Measurements from ENCODE around the gene THUMPD1. TPM values are rescaled to one million over a fixed set of nuclear protein-coding genes. Genes with fewer than 3 reads are reported as not detected.
"Not testable (repeated sequence)": the region's sequence is repeated elsewhere in the genome, so short reads cannot be mapped to it uniquely, and the experiment has no call there.

The THUMPD1 gene
- total RNA-seq, 4 donors from 2014 or later = 59.6 to 120 (median 91.8) TPM

DNA sequence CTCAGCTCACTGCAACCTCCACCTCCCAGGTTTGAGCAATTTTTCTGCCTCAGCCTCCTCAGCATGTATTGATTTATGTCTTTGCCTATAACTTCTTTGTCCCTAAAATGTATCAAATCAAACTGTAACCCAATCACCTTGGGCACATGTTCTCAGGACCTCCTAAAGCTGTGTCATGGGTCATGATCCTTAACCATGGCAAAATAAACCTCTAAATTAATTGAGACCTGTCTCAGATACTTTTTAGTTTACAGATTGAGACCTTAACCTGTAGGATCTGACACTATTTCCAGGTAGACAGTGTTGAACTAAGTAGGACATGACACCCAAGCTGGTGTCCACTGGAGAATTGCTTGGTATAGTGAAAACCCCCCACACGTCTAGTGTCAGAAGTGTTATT lies 19.6 kb upstream of the THUMPD1 start:
- Histone ChIP-seq H3K36me3 (no peaks in the 10 kb centered on the region), H3K9me3 (no peaks in the 10 kb centered on the region), H3K27me3 (no peaks in the 10 kb centered on the region), H3K27ac (no peak overlapping the region), H3K4me1 (peaks cover 0 to 12% (median 0%) of the 10 kb centered on the region in 3 donors), H3K4me3 (no peak overlapping the region)
- 58% methylated on average over 1 of the region's 1 CpG; no CpG with 5 or more reads in 1 of the 2 donors for WGBS, 2 donors (ENCODE audit: low coverage in 1 of 2)
- ATAC-seq = no peak
- no peak for TF ChIP-seq POLR2A (IDR thresholded peaks at IDR 0.05)
- no peak for TF ChIP-seq EP300 (IDR thresholded peaks at IDR 0.05)
- TF ChIP-seq, protein P1, sequence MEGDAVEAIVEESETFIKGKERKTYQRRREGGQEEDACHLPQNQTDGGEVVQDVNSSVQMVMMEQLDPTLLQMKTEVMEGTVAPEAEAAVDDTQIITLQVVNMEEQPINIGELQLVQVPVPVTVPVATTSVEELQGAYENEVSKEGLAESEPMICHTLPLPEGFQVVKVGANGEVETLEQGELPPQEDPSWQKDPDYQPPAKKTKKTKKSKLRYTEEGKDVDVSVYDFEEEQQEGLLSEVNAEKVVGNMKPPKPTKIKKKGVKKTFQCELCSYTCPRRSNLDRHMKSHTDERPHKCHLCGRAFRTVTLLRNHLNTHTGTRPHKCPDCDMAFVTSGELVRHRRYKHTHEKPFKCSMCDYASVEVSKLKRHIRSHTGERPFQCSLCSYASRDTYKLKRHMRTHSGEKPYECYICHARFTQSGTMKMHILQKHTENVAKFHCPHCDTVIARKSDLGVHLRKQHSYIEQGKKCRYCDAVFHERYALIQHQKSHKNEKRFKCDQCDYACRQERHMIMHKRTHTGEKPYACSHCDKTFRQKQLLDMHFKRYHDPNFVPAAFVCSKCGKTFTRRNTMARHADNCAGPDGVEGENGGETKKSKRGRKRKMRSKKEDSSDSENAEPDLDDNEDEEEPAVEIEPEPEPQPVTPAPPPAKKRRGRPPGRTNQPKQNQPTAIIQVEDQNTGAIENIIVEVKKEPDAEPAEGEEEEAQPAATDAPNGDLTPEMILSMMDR (IDR thresholded peaks at IDR 0.05) = no peak
- TF ChIP-seq POLR2AphosphoS5 (IDR thresholded peaks at IDR 0.05) = no peak

DNA sequence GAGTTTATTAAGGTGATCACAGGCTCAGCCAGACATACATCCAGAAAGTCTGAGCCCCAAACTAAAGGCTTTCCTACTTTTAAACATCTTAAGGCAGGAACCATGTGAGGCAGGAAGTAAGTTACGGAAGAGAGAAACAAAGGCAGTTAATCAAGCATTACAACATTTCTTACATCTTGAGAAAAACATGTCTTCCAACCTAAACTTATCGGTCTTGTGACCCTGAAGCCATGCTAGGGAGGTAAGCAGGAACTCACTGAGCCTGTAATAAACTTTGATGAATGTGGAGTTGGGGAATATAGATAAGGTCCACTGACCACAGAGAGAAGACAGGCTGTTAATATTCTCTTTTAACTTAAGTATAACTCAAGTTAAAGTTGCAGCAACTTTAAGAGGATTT lies 18.7 kb upstream of the THUMPD1 start:
- Histone ChIP-seq H3K27ac (no peak overlapping the region), H3K36me3 (no peaks in the 10 kb centered on the region), H3K4me1 (peaks cover 0 to 12% (median 0%) of the 10 kb centered on the region in 3 donors), H3K4me3 (no peak overlapping the region), H3K27me3 (no peaks in the 10 kb centered on the region), H3K9me3 (no peaks in the 10 kb centered on the region)
- TF ChIP-seq POLR2A (IDR thresholded peaks at IDR 0.05) = no peak
- no peak for TF ChIP-seq EP300 (IDR thresholded peaks at IDR 0.05)
- TF ChIP-seq, protein P1 (IDR thresholded peaks at IDR 0.05) = no peak
- TF ChIP-seq POLR2AphosphoS5 (IDR thresholded peaks at IDR 0.05) = no peak
- ATAC-seq = no peak
- 65 to 89% methylated on average over 1 to 2 of the region's 2 CpGs for WGBS, 2 donors (ENCODE audit: low coverage in 1 of 2)

DNA sequence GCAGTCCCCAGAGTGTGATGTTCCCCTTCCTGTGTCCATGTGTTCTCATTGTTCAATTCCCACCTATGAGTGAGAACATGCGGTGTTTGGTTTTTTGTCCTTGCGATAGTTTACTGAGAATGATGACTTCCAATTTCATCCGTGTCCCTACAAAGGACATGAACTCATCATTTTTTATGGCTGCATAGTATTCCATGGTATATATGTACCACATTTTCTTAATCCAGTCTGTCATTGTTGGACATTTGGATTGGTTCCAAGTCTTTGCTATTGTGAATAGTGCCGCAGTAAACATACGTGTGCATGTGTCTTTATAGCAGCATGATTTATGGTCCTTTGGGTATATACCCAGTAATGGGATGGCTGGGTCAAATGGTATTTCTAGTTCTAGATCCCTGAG lies 14.2 kb upstream of the THUMPD1 start:
- no CpG with 5 or more reads among the region's 5 CpGs for WGBS, 2 donors (ENCODE audit: low coverage in 1 of 2)
- not testable (repeated sequence) for ATAC-seq

DNA sequence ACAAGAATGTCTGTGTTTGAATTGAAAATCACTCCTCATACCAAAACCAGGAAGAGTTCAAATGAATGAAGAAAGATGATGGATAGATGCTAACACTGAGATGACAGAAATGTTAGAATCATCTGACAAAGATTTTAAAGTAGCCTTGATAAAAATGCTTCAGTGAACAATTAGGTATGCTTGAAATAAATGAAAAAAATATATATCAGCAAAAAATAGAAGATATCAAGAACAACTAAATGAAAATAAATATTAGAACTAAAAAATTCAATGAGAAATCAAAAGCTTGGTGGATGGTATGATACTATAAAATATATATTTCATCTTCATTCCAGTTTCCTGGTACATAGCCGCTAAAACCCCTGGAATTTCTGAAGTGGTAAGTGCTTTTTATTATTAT lies 13.6 kb upstream of the THUMPD1 start:
- no peaks in the 10 kb centered on the region for H3K4me1 ChIP-seq
- H3K9me3 ChIP-seq = no peaks in the 10 kb centered on the region
- H3K4me3 ChIP-seq = no peak overlapping the region
- H3K27ac ChIP-seq = no peak overlapping the region
- ATAC-seq = no peak
- no peaks in the 10 kb centered on the region for H3K27me3 ChIP-seq
- 65 to 92% methylated on average over 1 of the region's 1 CpG for WGBS, 2 donors (ENCODE audit: low coverage in 1 of 2)
- no peak for TF ChIP-seq EP300 (IDR thresholded peaks at IDR 0.05)
- no peak for TF ChIP-seq POLR2AphosphoS5 (IDR thresholded peaks at IDR 0.05)
- TF ChIP-seq, protein P1 (IDR thresholded peaks at IDR 0.05) = no peak
- no peak for TF ChIP-seq POLR2A (IDR thresholded peaks at IDR 0.05)
- no peaks in the 10 kb centered on the region for H3K36me3 ChIP-seq

More for the DNA sequence above, 14.2 kb upstream of the THUMPD1 start:
- not testable (repeated sequence) for H3K4me3 ChIP-seq, H3K27me3 ChIP-seq, H3K9me3 ChIP-seq, H3K36me3 ChIP-seq, H3K27ac ChIP-seq, H3K4me1 ChIP-seq

DNA sequence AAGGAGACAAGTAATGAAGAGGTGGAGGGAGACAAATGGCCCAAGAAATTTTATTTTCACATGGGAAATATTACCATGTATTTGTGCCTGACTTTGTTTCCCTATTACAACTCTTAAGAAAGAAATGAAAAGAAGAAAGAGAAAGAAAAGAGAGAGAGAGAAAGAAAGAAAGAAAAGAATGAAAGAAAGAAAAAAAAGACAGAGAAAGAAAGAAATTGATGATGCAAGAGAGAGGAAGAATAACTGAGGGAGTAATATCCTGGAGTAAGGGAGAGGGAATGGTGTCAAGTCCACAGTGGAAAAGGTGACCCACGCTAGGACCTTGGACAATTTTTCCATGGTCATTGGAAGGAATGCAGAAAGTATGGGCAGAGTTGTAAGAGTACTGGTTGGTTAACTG lies 12.1 kb upstream of the THUMPD1 start:
- no peaks in the 10 kb centered on the region for H3K9me3 ChIP-seq
- H3K27me3 ChIP-seq = no peaks in the 10 kb centered on the region
- no peak for ATAC-seq
- H3K27ac ChIP-seq = no peak overlapping the region
- 45% methylated on average over 1 of the region's 1 CpG; no CpG with 5 or more reads in 1 of the 2 donors for WGBS, 2 donors (ENCODE audit: low coverage in 1 of 2)
- no peaks in the 10 kb centered on the region for H3K4me1 ChIP-seq
- no peaks in the 10 kb centered on the region for H3K36me3 ChIP-seq
- H3K4me3 ChIP-seq = no peak overlapping the region
- TF ChIP-seq POLR2A (IDR thresholded peaks at IDR 0.05) (no peak), EP300 (IDR thresholded peaks at IDR 0.05) (no peak), POLR2AphosphoS5 (IDR thresholded peaks at IDR 0.05) (no peak)
- TF ChIP-seq, protein P1 (IDR thresholded peaks at IDR 0.05) = no peak
